ENCODE measurements around the gene MPRIP. TPM values are rescaled to one million over a fixed set of nuclear protein-coding genes. Genes with fewer than 3 reads are reported as not detected.

The MPRIP gene
- total RNA-seq, 1 experiment from 2014 or later = 258 TPM

GRCh38 chr17:17203173-17203730 is 161.0 kb downstream of the MPRIP start:
- intact Hi-C loops (cut with micrococcal nuclease) = no loop called here
- no peak overlapping the region for H3K4me3 ChIP-seq (replicated peaks in 1 of 2; ENCODE audit: low read depth in 1 of 2, low read length in 2 of 2)
- H3K79me2 ChIP-seq (ENCODE audit: insufficient read depth, low read length) = peaks cover 30% of the 10 kb centered on the region
- H3K9me3 ChIP-seq (ENCODE audit: control insufficient read depth in 1 of 2, insufficient read depth in 1 of 2, low read depth in 1 of 2, low read length in 2 of 2) = no peaks in the 10 kb centered on the region
- no peak overlapping the region for H3K27ac ChIP-seq (ENCODE audit: low read depth, low read length)
- H3K27me3 ChIP-seq (ENCODE audit: insufficient read depth, low read length) = no peaks in the 10 kb centered on the region
- no peaks in the 10 kb centered on the region for H3K9me2 ChIP-seq (ENCODE audit: insufficient read depth)
- DNase-seq (ENCODE audit: low read depth, low spot score) = no peak
- ChIA-PET CTCF (no interaction called here), RAD21 (ENCODE audit: low non-redundant PET in 1 of 2, low total read pairs in 2 of 2, uncharacterized antibody in 2 of 2, unreplicated experiment in 2 of 2) (no interaction called here), POLR2A (no interaction called here)
- ATAC-seq = no peak
- no peak overlapping the region for H3K4me2 ChIP-seq (ENCODE audit: low read length)
- BruUV-seq (replicated peaks) = no TSS peak
- TF ChIP-seq ZFX (IDR thresholded peaks at IDR 0.05) (no peak), POLR2A (IDR thresholded peaks at IDR 0.05; ENCODE audit: borderline replicate concordance, extremely low read depth, insufficient read depth, insufficient read length) (no peak), RAD21 (IDR thresholded peaks at IDR 0.05; ENCODE audit: low read depth) (no peak), CTCF (IDR thresholded peaks at IDR 0.05 in 2 of 3, conservative IDR thresholded peaks at IDR 0.05 in 1 of 3; ENCODE audit: borderline replicate concordance in 1 of 3, insufficient read depth in 1 of 3, low read depth in 2 of 3, low read length in 2 of 3) (no peak), REST (IDR thresholded peaks at IDR 0.05; ENCODE audit: low read depth) (no peak)
- H3K4me1 ChIP-seq (ENCODE audit: control insufficient read depth in 1 of 2, insufficient read depth in 2 of 2, low read length in 2 of 2) = peaks cover 7 to 31% of the 10 kb centered on the region in 2 experiments
- no peaks in the 10 kb centered on the region for H4K20me1 ChIP-seq (ENCODE audit: insufficient read depth)
- H3K36me3 ChIP-seq (ENCODE audit: control insufficient read depth in 1 of 2, insufficient read depth in 2 of 2, low read length in 2 of 2) = peaks cover 6 to 28% of the 10 kb centered on the region in 2 experiments
- no peak overlapping the region for H3K9ac ChIP-seq (ENCODE audit: low read length)
- H2AFZ ChIP-seq (ENCODE audit: low read depth, low read length, poor library complexity, severe bottlenecking) = no peak overlapping the region
